GM23248 (cell line): ENCODE measurements around the gene NOC4L.

Source experiments
- EZH2 ChIP-seq: fragments of 200-600 bp; sonication (generic); IDR thresholded peaks from 2 replicates; pipeline ENCODE4 v1.6.1; 2018; ENCODE audit warnings: antibody characterized with exemption, mild to moderate bottlenecking; ENCODE audit not compliant: insufficient read depth, poor library complexity, severe bottlenecking
- EZH2phosphoT487 ChIP-seq: fragments of 200-600 bp; sonication (generic); IDR thresholded peaks from 2 replicates; pipeline ENCODE4 v1.6.1; 2018; ENCODE audit warnings: antibody characterized with exemption, moderate library complexity, mild to moderate bottlenecking, low read depth; ENCODE audit not compliant: insufficient read depth

- TF ChIP-seq EZH2: no peak
- no peak for TF ChIP-seq EZH2phosphoT487
These were observed 12.5 kb downstream of the NOC4L start for GRCh38 chr12:132156573-132157325.
